Body of pancreas (tissue), 4 donors: ENCODE data around the gene RC3H1. TPM values are rescaled to one million over a fixed set of nuclear protein-coding genes. Genes with fewer than 3 reads are reported as not detected.

Experiments
- ATAC-seq: fragments of 150-250 bp; one replicate; pipeline ENCODE4 v1.9.1; 2016
- DNase-seq, 4 donors: peaks; one replicate each; pipeline ENCODE4 v3.0.0-alpha.2; 2019
- H3K27ac ChIP-seq, 4 donors: fragments of 200-600 bp; sonication (generic); 1 replicate in 3 of 4; 2 replicates in 1 of 4; pipeline versions ENCODE4 v1.5.1 to v1.6.1; 2016 to 2019; ENCODE audit warnings: mild to moderate bottlenecking in 1 of 4, mixed read lengths in 1 of 4, moderate library complexity in 1 of 4
- H3K27me3 ChIP-seq, 2 donors: fragments of 200-600 bp; sonication (generic); one replicate each; pipeline ENCODE4 v1.6.0; 2016; ENCODE audit warnings: mild to moderate bottlenecking in 1 of 2
- H3K36me3 ChIP-seq, 2 donors: fragments of 200-600 bp; sonication (generic); replicated peaks in 1 of 2; 2 replicates each; pipeline ENCODE4 v1.5.1; 2016; ENCODE audit warnings: low read depth in 2 of 2; ENCODE audit not compliant: insufficient read depth in 1 of 2
- H3K4me1 ChIP-seq: fragments of 200-600 bp; sonication (generic); one replicate; pipeline ENCODE4 v1.6.0; 2016
- H3K4me3 ChIP-seq, 2 donors: fragments of 200-600 bp; sonication (generic); 1 replicate in 1 of 2; 2 replicates in 1 of 2; pipeline ENCODE4 v1.5.1; 2016 to 2019
- H3K9me3 ChIP-seq, 3 donors: fragments of 200-600 bp; sonication (generic); 1 replicate in 2 of 3; 2 replicates in 1 of 3; pipeline ENCODE4 v1.5.1; 2016
- POLR2A ChIP-seq, 3 donors: fragments of 450-650 bp; IDR thresholded peaks; one replicate each; pipeline ENCODE4 v1.6.1; 2016; ENCODE audit warnings: antibody characterized with exemption in 3 of 3, mild to moderate bottlenecking in 2 of 3
- WGBS, 2 donors: methylation state at CpG; one replicate each; pipeline ENCODE4 v1.1.5; 2017; 5-methylcytosine and 5-hydroxymethylcytosine counted together
- intact Hi-C: fragments of 100-400 bp; cut with DNase I; formaldehyde crosslinking; loops from one replicate; pipeline ENCODE4 v1.15.1; 2023
- total RNA-seq, 2 donors: library from RNA; depleted of rRNA; stranded (reverse); fragments of >200 nt; gene quantifications; one replicate each; pipeline ENCODE4 v1.1.0, GENCODE V29; 2016
- TF ChIP-seq, protein P1 (sequence below), 7 experiments: fragments of 450-650 bp in 4 of 7; fragments of 200-600 bp in 3 of 7; sonication (generic) in 3 of 7; IDR thresholded peaks; one replicate each; pipeline ENCODE4 v1.5.1; 2016 to 2019; ENCODE audit warnings: antibody characterized with exemption in 7 of 7

Gene RC3H1, protein sequence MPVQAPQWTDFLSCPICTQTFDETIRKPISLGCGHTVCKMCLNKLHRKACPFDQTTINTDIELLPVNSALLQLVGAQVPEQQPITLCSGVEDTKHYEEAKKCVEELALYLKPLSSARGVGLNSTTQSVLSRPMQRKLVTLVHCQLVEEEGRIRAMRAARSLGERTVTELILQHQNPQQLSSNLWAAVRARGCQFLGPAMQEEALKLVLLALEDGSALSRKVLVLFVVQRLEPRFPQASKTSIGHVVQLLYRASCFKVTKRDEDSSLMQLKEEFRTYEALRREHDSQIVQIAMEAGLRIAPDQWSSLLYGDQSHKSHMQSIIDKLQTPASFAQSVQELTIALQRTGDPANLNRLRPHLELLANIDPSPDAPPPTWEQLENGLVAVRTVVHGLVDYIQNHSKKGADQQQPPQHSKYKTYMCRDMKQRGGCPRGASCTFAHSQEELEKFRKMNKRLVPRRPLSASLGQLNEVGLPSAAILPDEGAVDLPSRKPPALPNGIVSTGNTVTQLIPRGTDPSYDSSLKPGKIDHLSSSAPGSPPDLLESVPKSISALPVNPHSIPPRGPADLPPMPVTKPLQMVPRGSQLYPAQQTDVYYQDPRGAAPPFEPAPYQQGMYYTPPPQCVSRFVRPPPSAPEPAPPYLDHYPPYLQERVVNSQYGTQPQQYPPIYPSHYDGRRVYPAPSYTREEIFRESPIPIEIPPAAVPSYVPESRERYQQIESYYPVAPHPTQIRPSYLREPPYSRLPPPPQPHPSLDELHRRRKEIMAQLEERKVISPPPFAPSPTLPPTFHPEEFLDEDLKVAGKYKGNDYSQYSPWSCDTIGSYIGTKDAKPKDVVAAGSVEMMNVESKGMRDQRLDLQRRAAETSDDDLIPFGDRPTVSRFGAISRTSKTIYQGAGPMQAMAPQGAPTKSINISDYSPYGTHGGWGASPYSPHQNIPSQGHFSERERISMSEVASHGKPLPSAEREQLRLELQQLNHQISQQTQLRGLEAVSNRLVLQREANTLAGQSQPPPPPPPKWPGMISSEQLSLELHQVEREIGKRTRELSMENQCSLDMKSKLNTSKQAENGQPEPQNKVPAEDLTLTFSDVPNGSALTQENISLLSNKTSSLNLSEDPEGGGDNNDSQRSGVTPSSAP
- total RNA-seq = 10 to 100 TPM; 14.5 to 17.1 TPM

DNA sequence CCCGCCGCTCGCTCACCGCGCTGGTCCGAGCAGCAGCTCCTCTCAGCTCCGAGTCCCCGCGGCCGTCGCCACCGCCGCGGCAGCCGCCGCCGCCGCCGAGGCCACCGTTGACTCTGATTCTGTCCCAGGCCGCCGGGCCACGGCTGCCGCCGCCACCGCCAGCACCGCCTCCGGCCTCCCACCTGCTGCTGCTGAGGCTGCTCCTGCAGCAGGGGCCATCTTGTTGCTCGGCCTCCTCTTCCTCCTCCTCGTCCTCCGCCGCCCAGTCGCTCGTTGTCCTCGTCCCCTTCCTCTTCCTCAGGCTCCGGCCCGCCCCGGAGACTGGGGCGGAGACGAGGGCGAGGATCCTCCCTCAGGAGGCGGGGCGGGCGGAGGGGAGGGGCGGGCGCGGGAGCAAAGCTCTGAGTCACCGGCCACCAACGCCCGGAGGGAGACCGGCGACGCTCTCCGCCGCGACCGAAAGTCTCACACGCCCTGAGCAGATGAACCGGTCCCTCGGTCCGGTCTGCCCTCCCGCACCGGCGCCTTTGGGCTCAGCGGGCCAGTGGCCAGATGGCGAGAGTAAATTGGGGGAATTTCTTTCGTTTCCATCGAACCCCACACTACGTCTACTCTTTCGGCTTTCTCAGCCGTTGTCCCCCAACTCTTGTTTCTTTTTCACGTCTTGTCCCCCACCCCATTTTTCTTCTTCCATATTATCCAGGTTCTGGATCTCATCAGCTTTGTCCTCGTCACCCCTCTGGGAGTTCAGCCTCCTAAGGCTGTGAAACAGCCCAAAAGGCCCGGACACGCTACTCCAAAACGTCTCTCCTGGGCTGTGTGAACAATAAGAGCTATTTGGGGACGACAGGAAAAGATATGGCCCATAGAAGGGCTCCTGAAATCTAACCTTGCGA, at the start of gene RC3H1:
Gene RC3H1 (minus strand): TSS at position 278 of the 896 bp plus-strand sequence. CDS start 29,372 bp downstream, outside the sequence.
- 1% methylated on average over 37 to 75 of the region's 78 CpGs for WGBS, 2 donors
- ATAC-seq (peak; percentile 96), DNase-seq (peak; percentile 89 to 92 (median 90))
- Histone ChIP-seq H3K9me3 (no peaks in the 10 kb centered on the region), H3K4me1 (peaks cover 46% of the 10 kb centered on the region), H3K27me3 (no peaks in the 10 kb centered on the region), H3K4me3 (peak within 1 kb of the TSS; percentile 43 to 79), H3K36me3 (no peaks in the 10 kb centered on the region), H3K27ac (peak within 1 kb of the TSS; percentile 84 to 91 (median 88))
- intact Hi-C loops = no loop called here
- TF ChIP-seq POLR2A (IDR thresholded peaks at IDR 0.05) = peak; percentile 92 to 99 (median 98)
- TF ChIP-seq, protein P1, sequence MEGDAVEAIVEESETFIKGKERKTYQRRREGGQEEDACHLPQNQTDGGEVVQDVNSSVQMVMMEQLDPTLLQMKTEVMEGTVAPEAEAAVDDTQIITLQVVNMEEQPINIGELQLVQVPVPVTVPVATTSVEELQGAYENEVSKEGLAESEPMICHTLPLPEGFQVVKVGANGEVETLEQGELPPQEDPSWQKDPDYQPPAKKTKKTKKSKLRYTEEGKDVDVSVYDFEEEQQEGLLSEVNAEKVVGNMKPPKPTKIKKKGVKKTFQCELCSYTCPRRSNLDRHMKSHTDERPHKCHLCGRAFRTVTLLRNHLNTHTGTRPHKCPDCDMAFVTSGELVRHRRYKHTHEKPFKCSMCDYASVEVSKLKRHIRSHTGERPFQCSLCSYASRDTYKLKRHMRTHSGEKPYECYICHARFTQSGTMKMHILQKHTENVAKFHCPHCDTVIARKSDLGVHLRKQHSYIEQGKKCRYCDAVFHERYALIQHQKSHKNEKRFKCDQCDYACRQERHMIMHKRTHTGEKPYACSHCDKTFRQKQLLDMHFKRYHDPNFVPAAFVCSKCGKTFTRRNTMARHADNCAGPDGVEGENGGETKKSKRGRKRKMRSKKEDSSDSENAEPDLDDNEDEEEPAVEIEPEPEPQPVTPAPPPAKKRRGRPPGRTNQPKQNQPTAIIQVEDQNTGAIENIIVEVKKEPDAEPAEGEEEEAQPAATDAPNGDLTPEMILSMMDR (IDR thresholded peaks at IDR 0.05) = no peak

- H3K27me3 ChIP-seq = no peaks in the 10 kb centered on the region
- WGBS, 2 donors = 88 to 96% methylated on average over 1 of the region's 1 CpG
- no peak overlapping the region for H3K27ac ChIP-seq
- no peak overlapping the region for H3K4me3 ChIP-seq
- H3K4me1 ChIP-seq = no peaks in the 10 kb centered on the region
- no peak for ATAC-seq
- no peak for DNase-seq
- TF ChIP-seq, protein P1 (IDR thresholded peaks at IDR 0.05) = no peak
- TF ChIP-seq POLR2A (IDR thresholded peaks at IDR 0.05) = no peak
- intact Hi-C loops = no loop called here
- no peaks in the 10 kb centered on the region for H3K9me3 ChIP-seq
- no peaks in the 10 kb centered on the region for H3K36me3 ChIP-seq
These were observed 48.5 kb upstream of the RC3H1 start for GRCh38 chr1:174070614-174071013.

DNA sequence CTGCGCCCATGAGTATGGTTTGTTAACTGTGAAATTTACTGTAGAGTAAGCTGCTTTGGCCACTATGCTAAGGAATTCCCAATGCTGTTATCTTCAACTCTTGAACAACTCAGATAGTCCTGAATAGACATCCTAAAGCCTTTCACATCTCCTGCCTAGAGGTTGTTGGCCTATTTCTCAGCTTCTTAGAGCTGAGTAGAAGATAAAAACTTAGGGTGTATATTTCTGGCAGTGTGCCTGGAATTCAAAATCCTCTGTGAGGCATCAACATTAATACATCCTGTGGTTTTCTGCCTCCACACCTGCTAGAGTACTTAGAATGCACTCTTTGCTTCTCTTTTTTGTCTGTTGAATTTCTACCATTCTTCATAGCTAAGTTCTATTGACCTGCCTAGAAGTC, 45.8 kb upstream of the RC3H1 start:
- intact Hi-C loops = no loop called here
- no peaks in the 10 kb centered on the region for H3K36me3 ChIP-seq
- no peak overlapping the region for H3K4me3 ChIP-seq
- no peak for ATAC-seq
- no peak overlapping the region for H3K27ac ChIP-seq
- H3K4me1 ChIP-seq = no peaks in the 10 kb centered on the region
- no peak for DNase-seq
- H3K9me3 ChIP-seq = no peaks in the 10 kb centered on the region
- WGBS, 2 donors = 93 to 95% methylated on average over 1 of the region's 1 CpG
- H3K27me3 ChIP-seq = no peaks in the 10 kb centered on the region
- no peak for TF ChIP-seq POLR2A (IDR thresholded peaks at IDR 0.05)
- TF ChIP-seq, protein P1 (IDR thresholded peaks at IDR 0.05) = no peak

GRCh38 chr1:174060090-174060489, 37.9 kb upstream of the RC3H1 start:
- TF ChIP-seq, protein P1 (IDR thresholded peaks at IDR 0.05) = no peak
- intact Hi-C loops = no loop called here
- H3K4me3 ChIP-seq = no peak overlapping the region
- no peaks in the 10 kb centered on the region for H3K4me1 ChIP-seq
- H3K36me3 ChIP-seq = no peaks in the 10 kb centered on the region
- no peaks in the 10 kb centered on the region for H3K9me3 ChIP-seq
- H3K27me3 ChIP-seq = no peaks in the 10 kb centered on the region
- WGBS, 2 donors = 66 to 72% methylated on average over 4 of the region's 4 CpGs
- H3K27ac ChIP-seq = no peak overlapping the region
- peak; percentile 24 for ATAC-seq
- DNase-seq = no peak
